Measurements from ENCODE around the gene PIGN.

Gene PIGN

GRCh38 chr18:62109676-62110075 is 77.2 kb downstream of the PIGN start:
- no peak for DNase-seq (ENCODE audit: low read depth)

- no peak for DNase-seq (ENCODE audit: low read depth)
Measured at GRCh38 chr18:62107881-62108280, 79.0 kb downstream of the PIGN start.

DNA sequence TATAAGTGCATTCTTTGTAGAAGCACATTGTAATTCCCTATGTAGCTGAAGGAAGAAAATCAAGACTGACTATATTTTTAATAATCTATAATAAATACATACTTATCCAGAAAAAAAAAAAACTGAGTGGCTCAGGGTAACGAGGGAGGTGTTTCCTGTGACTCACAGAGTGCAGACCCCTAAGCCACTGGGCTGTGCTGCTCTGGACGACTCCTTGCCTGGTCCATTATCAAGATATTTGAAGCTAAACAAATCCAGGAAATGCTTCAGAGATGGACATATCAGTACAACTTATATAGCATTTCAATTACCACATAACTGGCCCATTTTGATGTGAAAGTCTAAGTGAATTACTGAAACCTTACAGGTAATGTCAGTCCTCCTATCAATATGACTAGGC is 80.6 kb downstream of the PIGN start:
- DNase-seq (ENCODE audit: low read depth) = no peak

- peak; percentile 13 for DNase-seq (ENCODE audit: low read depth)
Measured at GRCh38 chr18:62105376-62105775, 81.5 kb downstream of the PIGN start.

DNA sequence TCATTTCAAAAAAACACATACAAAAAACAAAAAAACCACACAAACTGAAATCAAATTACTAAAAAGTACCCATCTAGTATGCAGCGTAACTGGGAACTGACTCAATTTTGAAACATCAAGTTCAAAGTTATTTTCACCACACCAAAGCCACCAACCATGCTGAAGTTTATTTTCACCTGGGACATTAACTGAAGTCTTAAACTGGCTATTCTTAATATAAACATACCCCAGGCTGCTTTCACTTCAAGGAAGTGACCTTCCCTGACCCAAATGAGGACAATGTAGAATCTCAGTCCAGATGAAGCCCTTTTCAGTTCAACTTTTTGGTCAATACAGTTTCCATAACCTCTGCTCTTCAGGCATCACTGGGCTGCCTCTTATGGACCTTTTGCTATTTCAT is 84.6 kb downstream of the PIGN start:
- no peak for DNase-seq (ENCODE audit: low read depth)

DNA sequence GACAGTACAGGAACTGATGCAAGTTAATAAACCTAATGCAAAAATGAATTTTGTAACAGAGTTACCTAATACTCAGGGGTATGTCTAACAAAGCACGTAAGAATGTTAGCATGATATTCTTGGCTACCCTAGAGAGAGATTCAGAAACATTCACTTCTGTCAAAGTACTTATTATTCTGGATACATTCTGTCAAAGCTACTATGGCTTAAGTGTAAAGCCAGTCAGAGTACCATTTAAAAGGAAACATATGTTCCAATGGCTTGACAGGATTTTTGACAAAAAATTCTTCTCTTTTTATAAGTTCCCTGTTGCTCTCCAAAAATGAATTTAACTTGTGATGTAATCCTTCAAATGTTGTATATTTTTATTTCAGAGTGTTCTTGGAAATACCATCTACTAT is 85.5 kb downstream of the PIGN start:
- DNase-seq (ENCODE audit: low read depth) = peak; percentile 1

DNA sequence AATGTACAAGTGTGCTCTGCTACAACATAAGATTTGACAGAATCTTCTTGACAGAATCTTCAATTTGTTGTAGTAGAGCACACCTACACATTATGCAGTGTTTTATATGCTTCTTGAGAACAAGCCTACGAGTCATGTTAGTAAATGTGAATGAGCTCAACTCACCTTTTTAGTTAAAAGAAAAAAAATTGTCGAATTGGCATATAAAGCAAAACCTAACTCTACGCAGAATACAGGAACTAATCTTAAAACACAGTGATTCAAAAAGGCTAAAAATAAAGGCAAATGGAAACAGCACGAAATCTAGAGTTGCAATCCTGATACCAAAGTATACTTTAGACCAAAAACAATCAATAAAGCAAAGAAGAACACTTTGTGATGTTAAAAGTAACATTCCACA is 87.9 kb downstream of the PIGN start:
- no peak for DNase-seq (ENCODE audit: low read depth)

- DNase-seq (ENCODE audit: low read depth) = no peak
Measured at GRCh38 chr18:62097698-62098097, 89.2 kb downstream of the PIGN start.

DNA sequence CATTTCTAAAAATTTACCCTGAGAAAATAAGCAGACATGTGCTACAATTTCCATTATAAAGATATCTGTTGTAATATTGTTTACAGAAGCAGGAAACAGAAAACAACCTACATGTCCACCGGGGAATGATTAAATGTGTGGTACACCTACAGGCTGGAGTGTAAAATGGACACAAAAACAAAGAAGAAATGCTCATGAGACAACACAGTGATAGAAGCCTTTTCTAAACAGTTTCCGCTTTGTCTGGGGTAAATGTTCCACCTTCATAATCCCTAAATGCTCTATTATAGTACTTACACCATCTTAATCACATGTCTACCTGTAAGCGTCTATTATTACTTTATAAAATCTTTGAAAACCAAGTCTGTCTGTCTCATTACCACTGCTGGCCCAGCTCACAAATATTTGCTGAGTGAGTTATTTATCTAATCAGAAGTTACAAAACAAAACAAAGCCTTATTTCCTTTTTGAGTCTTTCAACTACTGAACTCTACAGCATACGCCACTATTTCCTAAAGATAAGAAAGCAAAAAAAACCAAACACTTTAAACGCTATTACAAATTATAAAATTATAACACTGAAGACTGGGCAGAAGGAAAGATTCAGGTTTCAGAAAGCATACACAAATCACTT is 95.3 kb downstream of the PIGN start:
- DNase-seq (ENCODE audit: low read depth) = no peak

- no peak for DNase-seq (ENCODE audit: low read depth)
Measured at GRCh38 chr18:62089174-62089573, 97.7 kb downstream of the PIGN start.

- DNase-seq (ENCODE audit: low read depth) = peak; percentile 20
Measured at GRCh38 chr18:62088156-62088555, 98.7 kb downstream of the PIGN start.

DNA sequence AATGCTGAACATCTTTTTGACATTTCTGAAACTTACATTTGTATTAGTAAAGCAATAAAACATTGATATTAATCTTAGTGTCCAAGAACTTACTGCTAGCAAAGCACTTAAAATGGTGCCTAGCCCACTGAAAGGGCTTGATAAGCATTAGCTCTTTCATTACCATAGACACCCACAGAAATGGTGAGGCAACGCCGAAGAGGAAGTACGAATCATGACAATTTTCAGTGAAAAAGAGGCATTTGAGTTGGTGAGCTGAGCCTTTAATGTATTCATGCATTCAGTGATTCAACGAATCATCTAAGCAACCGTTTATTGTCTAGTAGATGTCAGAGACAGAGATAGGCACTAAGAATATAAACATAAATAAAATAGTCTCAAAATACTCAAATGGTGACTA is 101.1 kb downstream of the PIGN start:
- peak; percentile 36 for DNase-seq (ENCODE audit: low read depth)

GRCh38 chr18:62081761-62082294 is 105.0 kb downstream of the PIGN start:
- DNase-seq (ENCODE audit: low read depth) = no peak

DNA sequence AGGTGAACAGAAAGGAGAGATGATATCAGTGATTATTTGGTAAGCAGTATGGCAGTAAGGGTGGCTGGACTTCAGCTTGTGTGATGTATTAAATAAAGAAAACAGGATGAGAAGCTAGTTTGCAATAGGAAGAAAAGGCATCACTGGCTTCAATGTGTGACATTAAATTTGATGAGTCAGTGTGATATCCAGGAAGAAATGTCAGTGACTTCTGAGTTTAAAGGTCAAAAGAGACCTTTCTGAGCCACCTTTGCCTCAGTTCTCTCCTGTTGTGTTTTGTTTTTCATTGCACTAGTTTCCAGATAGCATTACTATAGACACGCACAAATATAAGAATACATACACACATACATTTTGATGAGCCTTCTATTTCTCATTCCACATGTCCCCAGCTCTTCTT is 105.6 kb downstream of the PIGN start:
- DNase-seq (ENCODE audit: low read depth) = no peak

GRCh38 chr18:62080172-62080900 is 106.5 kb downstream of the PIGN start:
- no peak for DNase-seq (ENCODE audit: low read depth)

DNA sequence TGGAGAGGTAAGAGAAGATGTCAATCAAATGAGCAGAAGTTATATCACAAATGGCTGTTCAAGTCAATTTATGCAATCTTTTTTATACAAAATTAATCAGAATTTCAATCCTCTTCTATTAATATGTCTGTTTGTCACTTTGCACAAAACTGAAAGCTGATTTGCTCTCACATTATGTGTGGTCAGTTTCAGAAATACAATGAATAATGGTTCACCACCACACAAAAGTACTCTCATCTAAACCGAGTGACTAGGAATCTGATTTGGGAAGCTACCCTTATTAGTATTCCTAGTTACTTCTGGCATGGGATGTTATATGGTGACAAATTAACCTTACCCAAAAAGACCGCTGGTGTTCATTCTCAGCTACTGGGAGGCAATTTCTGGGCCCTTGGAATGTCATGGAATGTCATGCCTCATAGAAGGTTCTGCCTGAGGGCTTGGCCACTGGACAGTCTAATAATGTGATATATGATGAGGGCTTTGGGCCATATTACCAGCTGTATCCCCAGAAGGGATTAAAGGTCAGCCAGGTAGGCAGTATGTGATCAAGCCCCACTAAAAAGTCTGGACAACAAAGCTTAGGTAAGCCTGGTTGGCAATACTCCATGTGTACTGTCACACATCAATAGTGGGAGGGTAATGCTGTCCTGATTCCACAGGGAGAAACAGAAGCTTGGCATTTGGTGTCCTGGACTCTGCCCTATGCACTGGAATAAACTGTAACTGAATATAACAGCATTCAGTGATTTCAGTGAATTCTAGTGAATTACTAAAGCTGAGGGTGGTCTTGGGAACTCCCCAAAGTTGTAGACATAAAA is 113.2 kb downstream of the PIGN start:
- peak; percentile 12 for DNase-seq (ENCODE audit: low read depth)

GRCh38 chr18:62072370-62072769 is 114.5 kb downstream of the PIGN start:
- DNase-seq (ENCODE audit: low read depth) = no peak

- DNase-seq (ENCODE audit: low read depth) = peak; percentile 30
Measured at GRCh38 chr18:62071071-62071470, 115.8 kb downstream of the PIGN start.

- no peak for DNase-seq (ENCODE audit: low read depth)
Measured at GRCh38 chr18:62070302-62070701, 116.6 kb downstream of the PIGN start.

GRCh38 chr18:62069556-62069955 is 117.3 kb downstream of the PIGN start:
- no peak for DNase-seq (ENCODE audit: low read depth)

GRCh38 chr18:62066102-62066818 is 120.6 kb downstream of the PIGN start:
- DNase-seq (ENCODE audit: low read depth) = no peak

- no peak for DNase-seq (ENCODE audit: low read depth)
Measured at GRCh38 chr18:62064361-62064760, 122.5 kb downstream of the PIGN start.

Measured in EH (cell line).